Right atrium auricular region (tissue), 2 donors: ENCODE results near the gene CPEB4. TPM values are rescaled to one million over a fixed set of nuclear protein-coding genes. Genes with fewer than 3 reads are reported as not detected.
A peak's percentile ranks its signal among the peaks of the same experiment; 100 is the strongest.

Source experiments
- DNase-seq: peaks from one replicate; pipeline ENCODE4 v3.0.0-alpha.2; 2019; ENCODE audit warnings: low spot score
- H3K27ac ChIP-seq, 2 donors: fragments of 200-600 bp; sonication (generic); 1 replicate in 1 of 2; 2 replicates in 1 of 2; pipeline ENCODE4 v1.5.1; 2016 to 2019
- H3K27me3 ChIP-seq, 2 donors: fragments of 200-600 bp; sonication (generic); one replicate each; pipeline versions ENCODE4 v1.5.1 to v1.6.0; 2017 to 2019
- H3K36me3 ChIP-seq: fragments of 200-600 bp; sonication (generic); one replicate; pipeline ENCODE4 v1.5.1; 2016
- H3K4me1 ChIP-seq, 2 donors: fragments of 200-600 bp; sonication (generic); one replicate each; pipeline versions ENCODE4 v1.5.1 to v1.6.0; 2017 to 2019
- H3K4me3 ChIP-seq, 2 donors: fragments of 200-600 bp; sonication (generic); 1 replicate in 1 of 2; 2 replicates in 1 of 2; pipeline ENCODE4 v1.5.1; 2017 to 2019; ENCODE audit warnings: mild to moderate bottlenecking in 1 of 2, moderate library complexity in 1 of 2
- H3K9me3 ChIP-seq, 2 donors: fragments of 200-600 bp; sonication (generic); one replicate each; pipeline ENCODE4 v1.5.1; 2019
- total RNA-seq, 2 donors: library from RNA; depleted of rRNA; stranded (reverse); fragments of >200 nt; gene quantifications; one replicate each; pipeline ENCODE4 v1.1.0, GENCODE V29; 2016
- TF ChIP-seq, protein P1 (sequence below), 2 donors: fragments of 200-600 bp; sonication (generic); IDR thresholded peaks; one replicate each; pipeline ENCODE4 v1.5.1; 2019; ENCODE audit warnings: antibody characterized with exemption in 2 of 2

The CPEB4 gene
- total RNA-seq, 2 donors from 2014 or later = 79.5 to 127 TPM

GRCh38 chr5:173915310-173916014 is 27.3 kb downstream of the CPEB4 start:
- Histone ChIP-seq H3K36me3 (peaks cover 17% of the 10 kb centered on the region), H3K27me3 (no peaks in the 10 kb centered on the region), H3K27ac (peak overlapping the region; percentile 81 to 86), H3K4me1 (peaks cover 0 to 82% of the 10 kb centered on the region in 2 donors), H3K4me3 (peak overlapping the region in 1 of 2 donors; percentile 8), H3K9me3 (no peaks in the 10 kb centered on the region)
- TF ChIP-seq, protein P1, sequence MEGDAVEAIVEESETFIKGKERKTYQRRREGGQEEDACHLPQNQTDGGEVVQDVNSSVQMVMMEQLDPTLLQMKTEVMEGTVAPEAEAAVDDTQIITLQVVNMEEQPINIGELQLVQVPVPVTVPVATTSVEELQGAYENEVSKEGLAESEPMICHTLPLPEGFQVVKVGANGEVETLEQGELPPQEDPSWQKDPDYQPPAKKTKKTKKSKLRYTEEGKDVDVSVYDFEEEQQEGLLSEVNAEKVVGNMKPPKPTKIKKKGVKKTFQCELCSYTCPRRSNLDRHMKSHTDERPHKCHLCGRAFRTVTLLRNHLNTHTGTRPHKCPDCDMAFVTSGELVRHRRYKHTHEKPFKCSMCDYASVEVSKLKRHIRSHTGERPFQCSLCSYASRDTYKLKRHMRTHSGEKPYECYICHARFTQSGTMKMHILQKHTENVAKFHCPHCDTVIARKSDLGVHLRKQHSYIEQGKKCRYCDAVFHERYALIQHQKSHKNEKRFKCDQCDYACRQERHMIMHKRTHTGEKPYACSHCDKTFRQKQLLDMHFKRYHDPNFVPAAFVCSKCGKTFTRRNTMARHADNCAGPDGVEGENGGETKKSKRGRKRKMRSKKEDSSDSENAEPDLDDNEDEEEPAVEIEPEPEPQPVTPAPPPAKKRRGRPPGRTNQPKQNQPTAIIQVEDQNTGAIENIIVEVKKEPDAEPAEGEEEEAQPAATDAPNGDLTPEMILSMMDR (IDR thresholded peaks at IDR 0.05) = no peak
- DNase-seq = no peak

DNA sequence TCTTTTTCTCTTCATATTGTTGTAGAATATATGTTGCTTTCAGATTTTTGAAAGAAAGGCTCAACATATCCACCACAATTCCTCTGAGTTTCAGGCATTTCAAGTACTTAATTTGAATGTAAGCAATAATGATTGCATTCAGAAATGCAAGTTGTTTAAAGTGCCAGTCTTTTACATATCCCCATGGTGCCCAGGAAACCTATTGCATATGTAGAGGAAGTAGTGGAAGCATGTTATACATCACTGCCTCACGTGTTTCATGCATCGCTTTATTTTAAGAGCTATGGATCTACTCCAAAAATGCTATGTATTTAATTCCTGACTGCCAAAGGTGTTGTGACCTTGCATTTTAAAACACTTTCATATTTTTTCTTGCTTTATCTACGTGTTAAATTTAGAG is 28.1 kb downstream of the CPEB4 start:
- TF ChIP-seq, protein P1 (IDR thresholded peaks at IDR 0.05) = no peak
- Histone ChIP-seq H3K27me3 (no peaks in the 10 kb centered on the region), H3K27ac (peak overlapping the region; percentile 81 to 86), H3K4me3 (no peak overlapping the region), H3K9me3 (no peaks in the 10 kb centered on the region), H3K36me3 (peaks cover 9% of the 10 kb centered on the region), H3K4me1 (peaks cover 0 to 85% of the 10 kb centered on the region in 2 donors)
- no peak for DNase-seq

GRCh38 chr5:173917788-173918786 is 29.9 kb downstream of the CPEB4 start:
- Histone ChIP-seq H3K36me3 (no peaks in the 10 kb centered on the region), H3K9me3 (no peaks in the 10 kb centered on the region), H3K4me1 (peaks cover 0 to 90% of the 10 kb centered on the region in 2 donors), H3K27me3 (no peaks in the 10 kb centered on the region), H3K27ac (peak overlapping the region; percentile 81 to 86), H3K4me3 (peak overlapping the region; percentile 36 to 47)
- DNase-seq = no peak
- TF ChIP-seq, protein P1 (IDR thresholded peaks at IDR 0.05) = no peak

GRCh38 chr5:173919443-173919842 is 31.3 kb downstream of the CPEB4 start:
- TF ChIP-seq, protein P1 (IDR thresholded peaks at IDR 0.05) = no peak
- peak overlapping the region; percentile 81 to 86 for H3K27ac ChIP-seq
- H3K9me3 ChIP-seq = no peaks in the 10 kb centered on the region
- no peaks in the 10 kb centered on the region for H3K27me3 ChIP-seq
- no peak for DNase-seq
- no peak overlapping the region for H3K4me3 ChIP-seq
- H3K36me3 ChIP-seq = no peaks in the 10 kb centered on the region
- peaks cover 0 to 90% of the 10 kb centered on the region in 2 donors for H3K4me1 ChIP-seq

DNA sequence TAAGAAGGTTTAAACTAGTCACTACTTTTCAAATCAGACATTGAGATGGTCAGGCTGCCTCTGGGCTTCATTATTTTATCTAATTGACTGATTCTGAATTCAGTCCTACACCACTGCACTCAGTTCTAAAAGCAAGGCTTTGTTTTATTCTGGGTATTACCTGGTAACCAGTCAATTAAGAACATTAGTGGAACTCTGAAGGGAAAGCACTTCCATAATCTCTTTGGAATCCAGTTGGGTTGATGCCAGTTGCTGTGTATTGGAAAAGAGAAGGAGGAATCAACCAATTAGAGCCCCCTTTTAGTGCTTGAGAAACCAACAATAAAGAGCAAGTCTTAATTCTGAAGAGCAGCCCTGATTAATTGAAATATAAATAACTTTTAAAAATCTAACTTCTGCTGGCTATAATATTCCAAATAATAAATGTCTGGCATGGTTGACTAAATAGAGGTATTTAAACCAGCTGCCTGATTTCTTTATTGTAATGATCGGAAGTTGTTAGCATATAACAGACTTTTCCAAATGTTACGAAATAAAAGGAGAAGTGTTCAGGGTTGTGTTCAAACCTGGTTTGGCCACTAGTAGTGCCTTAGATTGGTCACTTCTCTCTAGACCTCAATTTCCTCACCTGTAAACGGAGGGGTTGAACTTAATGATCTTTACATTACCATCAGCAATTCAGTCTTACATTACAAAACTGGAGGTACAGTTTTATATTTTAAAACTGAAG is 32.0 kb downstream of the CPEB4 start:
- no peak overlapping the region for H3K4me3 ChIP-seq

More for the DNA sequence above, 32.0 kb downstream of the CPEB4 start:
- no peaks in the 10 kb centered on the region for H3K36me3 ChIP-seq
- peaks cover 0 to 91% of the 10 kb centered on the region in 2 donors for H3K4me1 ChIP-seq
- no peak for DNase-seq
- peak overlapping the region; percentile 81 to 86 for H3K27ac ChIP-seq
- H3K27me3 ChIP-seq = no peaks in the 10 kb centered on the region
- TF ChIP-seq, protein P1 (IDR thresholded peaks at IDR 0.05) = peak in 1 of 2 donors; percentile 20
- no peaks in the 10 kb centered on the region for H3K9me3 ChIP-seq
